Pons (tissue), 1 donor: ENCODE data around the gene FBXW10B.
"Not testable (repeated sequence)": the region's sequence is repeated elsewhere in the genome, so short reads cannot be mapped to it uniquely, and the experiment has no call there.

Experiments
- DNase-seq: peaks from one replicate; pipeline ENCODE4 v3.0.0-alpha.2; 2016; ENCODE audit warnings: low spot score

Gene FBXW10B

DNA sequence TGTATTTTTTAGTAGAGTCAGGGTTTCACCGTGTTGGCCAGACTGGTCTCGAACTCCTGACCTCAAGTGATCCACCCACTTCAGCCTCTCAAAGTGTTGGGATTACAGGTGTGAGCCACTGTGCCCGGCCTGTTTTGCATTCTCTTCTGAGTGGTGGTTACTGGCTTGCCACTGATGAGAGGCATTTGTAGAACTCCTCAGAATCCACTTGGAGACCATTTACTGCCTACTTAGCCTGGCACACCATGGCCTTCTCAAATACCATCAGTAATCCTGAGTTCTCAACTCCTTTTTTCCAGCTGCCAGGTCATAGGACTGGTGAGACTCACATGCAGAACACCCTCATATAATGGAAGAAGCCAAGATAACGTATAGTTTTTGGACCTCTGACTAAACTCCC lies 22.5 kb upstream of the FBXW10B start:
- DNase-seq = not testable (repeated sequence)

GRCh38 chr17:15630930-15631453 lies 11.5 kb upstream of the FBXW10B start:
- not testable (repeated sequence) for DNase-seq

GRCh38 chr17:15629991-15630390 lies 10.5 kb upstream of the FBXW10B start:
- DNase-seq = not testable (repeated sequence)

DNA sequence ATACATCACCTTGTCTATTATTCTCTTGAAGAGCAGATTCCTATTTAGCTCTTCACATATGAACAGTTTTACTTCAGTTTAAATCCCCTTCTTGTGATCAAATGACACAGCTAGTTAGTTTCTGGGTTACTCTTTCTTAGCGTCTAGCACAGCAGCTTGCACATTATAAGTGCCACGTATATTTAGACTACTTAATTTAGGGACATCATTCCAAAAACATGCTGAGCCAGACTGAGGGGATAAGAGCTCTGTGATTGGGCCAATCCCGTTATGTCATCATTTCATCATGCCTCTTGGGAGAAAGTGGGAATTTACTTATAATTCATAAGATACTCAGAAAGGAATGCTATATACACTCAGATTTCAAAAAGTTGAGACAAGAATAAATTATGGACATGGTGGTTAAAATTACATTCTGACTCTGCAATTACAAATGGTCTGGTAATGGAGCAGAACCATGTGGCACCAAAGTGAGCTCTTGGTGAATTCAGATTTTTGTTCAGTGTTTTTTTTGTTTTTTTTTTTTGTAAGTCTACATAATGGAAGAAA lies 4.2 kb upstream of the FBXW10B start:
- not testable (repeated sequence) for DNase-seq

- DNase-seq = not testable (repeated sequence)
These were observed 3.8 kb upstream of the FBXW10B start for GRCh38 chr17:15623255-15623654.

GRCh38 chr17:15622124-15622523 lies 2.6 kb upstream of the FBXW10B start:
- DNase-seq = not testable (repeated sequence)

- not testable (repeated sequence) for DNase-seq
These were observed 2.7 kb downstream of the FBXW10B start for GRCh38 chr17:15616828-15617227.

GRCh38 chr17:15615850-15616249 lies 3.7 kb downstream of the FBXW10B start:
- not testable (repeated sequence) for DNase-seq

DNA sequence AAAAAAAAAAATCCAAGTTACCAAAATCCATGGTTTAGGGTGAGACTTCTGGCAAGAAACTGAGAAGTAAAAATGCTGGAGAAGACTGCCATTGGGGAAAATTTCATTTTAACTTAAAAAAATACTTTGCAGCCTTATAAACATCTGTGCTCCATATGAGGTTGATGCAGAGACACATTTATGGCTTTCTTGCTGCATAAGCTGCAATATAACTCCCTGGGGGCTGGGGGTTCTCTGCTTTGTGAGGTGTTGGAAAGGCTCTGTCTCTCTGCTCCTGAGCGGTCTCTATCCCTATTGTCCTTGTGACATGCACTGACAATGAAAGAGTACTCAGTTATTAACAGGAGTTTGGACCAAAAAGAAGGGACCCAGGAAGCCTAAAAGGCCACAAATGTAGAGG lies 6.4 kb downstream of the FBXW10B start:
- DNase-seq = not testable (repeated sequence)

DNA sequence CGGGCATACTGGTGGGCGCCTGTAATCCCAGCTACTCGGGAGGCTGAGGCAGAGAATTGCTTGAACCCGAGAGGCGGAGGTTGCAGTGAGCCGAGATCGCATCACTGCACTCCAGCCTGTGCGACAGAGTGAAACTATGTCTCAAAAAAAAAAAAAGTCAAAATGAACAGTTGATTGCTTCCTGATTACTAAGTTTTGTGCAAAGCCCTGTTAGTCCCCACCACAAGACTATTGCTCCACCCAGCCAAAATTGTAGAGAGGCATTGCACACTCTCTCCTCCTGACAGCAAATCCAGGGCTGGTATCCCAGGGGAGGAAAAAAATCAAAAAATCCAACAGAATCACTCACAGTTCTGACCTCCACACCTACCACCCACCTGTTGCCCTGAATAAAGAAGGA lies 26.5 kb downstream of the FBXW10B start:
- not testable (repeated sequence) for DNase-seq

DNA sequence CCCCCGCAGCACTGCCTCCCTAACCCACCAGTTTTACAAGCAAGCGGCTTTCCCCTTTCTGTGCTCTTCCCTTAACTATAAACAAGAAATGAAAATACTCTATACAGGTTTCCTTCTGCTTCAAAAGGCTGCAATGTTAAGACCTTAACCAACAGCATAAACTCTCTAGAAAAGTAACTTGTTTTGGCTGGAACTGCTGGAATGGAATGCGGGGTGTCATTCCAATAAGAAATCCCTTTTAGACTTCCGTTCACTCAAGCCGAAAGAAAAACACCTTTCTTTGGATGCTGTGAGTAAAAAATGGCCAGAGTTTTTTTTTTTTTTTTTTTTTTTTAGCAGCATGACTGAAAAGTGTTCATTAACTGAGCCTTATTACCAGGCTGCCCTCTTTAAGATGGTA lies 27.5 kb downstream of the FBXW10B start:
- DNase-seq = not testable (repeated sequence)

DNA sequence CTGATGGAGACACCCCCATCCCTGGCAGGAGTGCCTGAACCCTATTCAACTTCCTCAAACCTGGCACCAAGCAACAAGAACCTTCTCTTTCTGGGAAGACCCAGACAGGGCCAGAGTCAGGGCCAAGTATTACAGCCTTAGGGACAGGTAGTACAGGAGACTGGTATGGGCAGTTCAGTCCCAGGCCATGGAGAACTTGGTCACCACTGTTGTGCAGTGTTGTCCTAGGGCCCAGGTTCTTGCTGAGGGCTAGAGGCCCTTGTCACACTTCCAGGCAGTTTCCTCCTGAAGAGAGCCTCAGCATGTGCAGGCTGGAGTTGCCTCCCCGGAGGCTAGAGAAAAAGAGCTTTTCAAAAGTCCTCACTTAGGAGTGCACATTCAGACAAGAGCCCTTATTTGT lies 28.7 kb downstream of the FBXW10B start:
- DNase-seq = not testable (repeated sequence)

- not testable (repeated sequence) for DNase-seq
These were observed 29.7 kb downstream of the FBXW10B start for GRCh38 chr17:15589544-15590536.

DNA sequence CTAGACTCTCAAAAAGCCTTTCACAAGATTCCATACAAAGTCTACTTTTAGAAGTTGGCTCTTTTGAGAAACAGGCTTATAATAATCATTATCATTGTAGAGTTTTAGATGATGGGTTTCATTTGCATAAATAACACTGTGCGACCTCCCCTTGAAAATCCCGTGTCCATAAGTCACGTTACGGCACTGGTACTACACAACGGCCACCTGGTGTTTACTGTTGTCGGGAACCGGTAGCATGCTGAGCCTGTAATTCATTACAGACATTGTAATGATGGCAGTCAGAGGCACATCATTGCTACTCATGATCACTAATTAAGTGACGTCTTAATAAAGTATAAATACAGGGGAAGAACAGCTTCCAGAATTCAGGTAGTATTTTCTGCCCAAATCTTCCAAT lies 31.5 kb downstream of the FBXW10B start:
- DNase-seq = not testable (repeated sequence)

GRCh38 chr17:15583313-15583712 lies 36.2 kb downstream of the FBXW10B start:
- not testable (repeated sequence) for DNase-seq

GRCh38 chr17:15581462-15581861 lies 38.0 kb downstream of the FBXW10B start:
- DNase-seq = not testable (repeated sequence)

DNA sequence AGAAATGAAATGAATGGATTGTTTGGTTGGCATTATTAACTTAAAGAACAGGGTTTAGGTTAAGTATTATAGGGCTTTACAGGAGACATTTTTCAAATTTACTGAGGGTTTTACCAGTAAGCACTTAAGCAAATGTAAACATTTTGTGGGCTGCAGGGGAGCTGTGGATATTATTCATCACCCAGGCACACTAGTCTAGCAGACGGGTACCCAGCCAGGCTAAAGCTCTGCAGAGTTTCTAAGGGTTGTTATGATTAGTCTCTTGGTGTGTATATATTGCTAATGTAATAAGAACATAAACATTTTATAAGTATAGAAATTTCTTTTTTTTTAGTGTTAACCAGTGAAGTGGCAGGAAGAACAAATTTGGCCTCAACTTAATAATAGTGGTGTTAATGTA lies 42.7 kb downstream of the FBXW10B start:
- DNase-seq = not testable (repeated sequence)

DNA sequence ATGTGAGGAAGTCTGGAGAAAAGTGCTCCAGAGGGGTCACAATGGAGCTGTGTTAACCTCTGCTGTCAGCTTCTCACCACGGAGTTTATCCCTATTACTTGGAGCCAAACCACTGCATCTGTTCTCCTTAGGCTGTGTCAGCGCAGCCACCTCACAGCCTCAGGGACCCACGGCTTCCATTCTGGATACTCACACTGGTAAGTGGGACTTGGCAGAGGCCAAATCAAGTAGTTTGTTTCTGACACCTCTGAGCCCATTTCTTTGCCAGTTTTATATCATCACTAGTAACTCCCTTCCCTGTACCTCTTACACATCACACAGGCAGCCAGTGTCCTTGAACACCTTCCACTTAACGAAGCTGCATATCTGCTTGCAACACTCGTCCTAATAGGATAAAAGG lies 44.8 kb downstream of the FBXW10B start:
- not testable (repeated sequence) for DNase-seq

GRCh38 chr17:15573870-15574269 lies 45.6 kb downstream of the FBXW10B start:
- DNase-seq = peak; percentile 52
